Measurements from ENCODE around the gene TMEM11.
"Not testable (repeated sequence)": the region's sequence is repeated elsewhere in the genome, so short reads cannot be mapped to it uniquely, and the experiment has no call there.

The TMEM11 gene

GRCh38 chr17:21242026-21242697 lies 28.2 kb upstream of the TMEM11 start:
- no peak for DNase-seq

GRCh38 chr17:21241564-21241963 lies 27.6 kb upstream of the TMEM11 start:
- no peak for DNase-seq

GRCh38 chr17:21240369-21241055 lies 26.6 kb upstream of the TMEM11 start:
- DNase-seq: no peak

- no peak for DNase-seq
Observed at GRCh38 chr17:21239680-21240368, 25.9 kb upstream of the TMEM11 start.

GRCh38 chr17:21235921-21236320 lies 22.0 kb upstream of the TMEM11 start:
- no peak for DNase-seq

- no peak for DNase-seq
Observed at GRCh38 chr17:21233581-21234347, 19.8 kb upstream of the TMEM11 start.

- DNase-seq: no peak
Observed at GRCh38 chr17:21232033-21232749, 18.2 kb upstream of the TMEM11 start.

- no peak for DNase-seq
Observed at GRCh38 chr17:21231533-21231932, 17.6 kb upstream of the TMEM11 start.

GRCh38 chr17:21228845-21229244 lies 14.9 kb upstream of the TMEM11 start:
- DNase-seq: no peak

- DNase-seq: no peak
Observed at GRCh38 chr17:21228111-21228510, 14.2 kb upstream of the TMEM11 start.

GRCh38 chr17:21227277-21227676 lies 13.3 kb upstream of the TMEM11 start:
- DNase-seq: not testable (repeated sequence)

- DNase-seq: no peak
Observed at GRCh38 chr17:21223086-21223485, 9.1 kb upstream of the TMEM11 start.

- DNase-seq: no peak
Observed at GRCh38 chr17:21218831-21219380, 4.9 kb upstream of the TMEM11 start.

GRCh38 chr17:21218101-21218500 lies 4.1 kb upstream of the TMEM11 start:
- no peak for DNase-seq

- no peak for DNase-seq
Observed at GRCh38 chr17:21217346-21217745, 3.4 kb upstream of the TMEM11 start.

GRCh38 chr17:21215935-21216334 lies 2.0 kb upstream of the TMEM11 start:
- DNase-seq: no peak

GRCh38 chr17:21214777-21215541 lies 998 bp upstream of the TMEM11 start:
- DNase-seq: no peak

- DNase-seq: no peak
Observed at GRCh38 chr17:21213638-21214014, 335 bp downstream of the TMEM11 start.

- no peak for DNase-seq
Observed at GRCh38 chr17:21212826-21213637, 929 bp downstream of the TMEM11 start.

- DNase-seq: no peak
Observed at GRCh38 chr17:21211825-21212479, 2.0 kb downstream of the TMEM11 start.

All from activated T-cell treated with anti-CD3 and anti-CD28 coated beads, Interleukin-2, amount 50 U/mL, for 1 hour (primary cell).